A673 (cell line): ENCODE results near the gene ERCC6. TPM values are rescaled to one million over a fixed set of nuclear protein-coding genes. Genes with fewer than 3 reads are reported as not detected.

ENCODE experiments used
- BruUV-seq: library from RNA; stranded (reverse); fragments of 400-500 nt; replicated peaks from 2 replicates; lab custom pipeline; 2021; lab: Mats Ljungman, UMichigan
- CTCF ChIA-PET: fragments of 300-600 bp; sonication (Branson Sonifier 250); formaldehyde crosslinking; loops from one replicate; lab custom pipeline; 2022; ENCODE audit warnings: antibody characterized with exemption; lab: Charles Lee
- POLR2A ChIA-PET: fragments of 300-600 bp; sonication (Branson Sonifier 250); formaldehyde crosslinking; loops from one replicate; lab custom pipeline; 2022; ENCODE audit warnings: antibody characterized with exemption; ENCODE audit not compliant: low non-redundant PET; lab: Charles Lee
- DNase-seq: peaks from one replicate; pipeline ENCODE4 v3.0.0-alpha.2; 2015; ENCODE audit warnings: low spot score
- H3K27ac ChIP-seq: fragments of 200-600 bp; sonication (generic); 2 replicates; pipeline ENCODE4 v1.5.1; 2016; ENCODE audit warnings: mixed run types, low read depth, mild to moderate bottlenecking, mixed read lengths, antibody characterized with exemption, low read length; ENCODE audit not compliant: poor library complexity, severe bottlenecking
- H3K27me3 ChIP-seq: fragments of 200-600 bp; sonication (generic); replicated peaks from 2 replicates; pipeline ENCODE4 v1.6.1; 2017; ENCODE audit warnings: mixed run types, low read depth, mild to moderate bottlenecking, mixed read lengths, antibody characterized with exemption, low read length; ENCODE audit not compliant: insufficient read depth, poor library complexity
- H3K36me3 ChIP-seq: fragments of 200-600 bp; sonication (generic); 2 replicates; pipeline ENCODE4 v1.6.1; 2016; ENCODE audit warnings: mixed run types, mild to moderate bottlenecking, mixed read lengths, antibody characterized with exemption, low read length; ENCODE audit not compliant: insufficient read depth, poor library complexity, severe bottlenecking
- H3K4me1 ChIP-seq: fragments of 200-600 bp; sonication (generic); 2 replicates; pipeline ENCODE4 v1.6.1; 2017; ENCODE audit warnings: mixed run types, mild to moderate bottlenecking, mixed read lengths, antibody characterized with exemption, low read length; ENCODE audit not compliant: insufficient read depth, poor library complexity, severe bottlenecking
- H3K4me3 ChIP-seq: fragments of 200-600 bp; sonication (generic); 2 replicates; pipeline ENCODE4 v1.5.1; 2016; ENCODE audit warnings: low read depth, mixed run types, mild to moderate bottlenecking, mixed read lengths, low read length; ENCODE audit not compliant: poor library complexity, severe bottlenecking
- H3K9me3 ChIP-seq: fragments of 200-600 bp; sonication (generic); 2 replicates; pipeline ENCODE4 v1.6.1; 2016; ENCODE audit warnings: mixed run types, low read depth, mild to moderate bottlenecking, mixed read lengths, antibody characterized with exemption, low read length; ENCODE audit not compliant: poor library complexity, severe bottlenecking
- EZH2 ChIP-seq: fragments of 200-600 bp; sonication (generic); IDR thresholded peaks from 2 replicates; pipeline ENCODE4 v1.6.1; 2017; ENCODE audit warnings: borderline replicate concordance, low read depth, mild to moderate bottlenecking, mixed read lengths, antibody characterized with exemption, low read length; ENCODE audit not compliant: poor library complexity, severe bottlenecking
- intact Hi-C: fragments of 100-400 bp; cut with micrococcal nuclease; formaldehyde crosslinking; loops from one replicate; pipeline ENCODE4 v1.10.0; 2022; ENCODE audit not compliant: unreplicated experiment
- total RNA-seq: library from RNA; stranded (reverse); gene quantifications from 2 replicates; pipeline ENCODE4 v1.2.3, GENCODE V29; 2021
- TF ChIP-seq, protein P1 (sequence below): fragments of 300-800, 200-600 bp; sonication (generic); conservative IDR thresholded peaks from 2 replicates; pipeline ENCODE4 v1.5.1; 2017; ENCODE audit warnings: low read depth, mild to moderate bottlenecking, antibody characterized with exemption, low read length, moderate library complexity, mixed read lengths

Gene ERCC6
- total RNA-seq, 1 experiment from 2014 or later = 11.0 TPM

DNA sequence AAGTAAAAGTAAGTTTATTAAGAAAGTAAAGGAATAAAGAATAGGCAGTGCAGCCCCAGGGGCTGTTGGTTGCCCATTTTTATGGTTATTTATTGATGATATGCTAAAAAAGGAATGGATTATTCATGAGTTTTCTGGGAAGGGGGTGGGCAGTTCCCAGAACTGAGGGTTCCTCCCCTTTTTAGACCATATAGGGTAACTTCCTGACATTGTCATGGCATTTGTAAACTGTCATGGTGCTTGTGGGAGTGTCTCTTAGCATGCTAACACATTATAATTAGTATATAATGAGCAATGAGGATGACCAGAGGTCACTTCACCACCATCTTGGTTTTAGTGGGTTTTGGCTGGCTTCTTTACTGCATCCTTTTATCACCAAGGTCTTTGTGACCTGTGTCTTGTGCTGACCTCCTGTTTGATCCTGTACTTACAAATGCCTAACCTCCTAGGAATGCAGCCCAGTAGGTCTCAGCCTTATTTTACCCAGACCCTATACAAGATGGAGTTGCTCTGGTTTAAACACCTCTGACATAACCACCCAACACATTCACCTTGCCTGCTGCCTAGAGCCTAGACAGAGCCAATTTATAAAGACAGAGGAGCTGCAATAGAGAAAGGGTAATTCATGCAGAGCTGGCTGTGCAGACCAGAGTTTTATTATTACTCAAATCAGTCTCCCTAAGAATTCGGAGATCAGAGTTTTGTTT is 10.9 kb upstream of the ERCC6 start:
- no peak for DNase-seq
- no peaks in the 10 kb centered on the region for H3K36me3 ChIP-seq
- no TSS peak for BruUV-seq
- H3K4me1 ChIP-seq = no peaks in the 10 kb centered on the region
- H3K9me3 ChIP-seq = no peaks in the 10 kb centered on the region
- H3K27me3 ChIP-seq = peaks cover 5% of the 10 kb centered on the region
- ChIA-PET CTCF (no interaction called here), POLR2A (no interaction called here)
- no peak overlapping the region for H3K27ac ChIP-seq
- TF ChIP-seq EZH2 = no peak
- TF ChIP-seq, protein P1, sequence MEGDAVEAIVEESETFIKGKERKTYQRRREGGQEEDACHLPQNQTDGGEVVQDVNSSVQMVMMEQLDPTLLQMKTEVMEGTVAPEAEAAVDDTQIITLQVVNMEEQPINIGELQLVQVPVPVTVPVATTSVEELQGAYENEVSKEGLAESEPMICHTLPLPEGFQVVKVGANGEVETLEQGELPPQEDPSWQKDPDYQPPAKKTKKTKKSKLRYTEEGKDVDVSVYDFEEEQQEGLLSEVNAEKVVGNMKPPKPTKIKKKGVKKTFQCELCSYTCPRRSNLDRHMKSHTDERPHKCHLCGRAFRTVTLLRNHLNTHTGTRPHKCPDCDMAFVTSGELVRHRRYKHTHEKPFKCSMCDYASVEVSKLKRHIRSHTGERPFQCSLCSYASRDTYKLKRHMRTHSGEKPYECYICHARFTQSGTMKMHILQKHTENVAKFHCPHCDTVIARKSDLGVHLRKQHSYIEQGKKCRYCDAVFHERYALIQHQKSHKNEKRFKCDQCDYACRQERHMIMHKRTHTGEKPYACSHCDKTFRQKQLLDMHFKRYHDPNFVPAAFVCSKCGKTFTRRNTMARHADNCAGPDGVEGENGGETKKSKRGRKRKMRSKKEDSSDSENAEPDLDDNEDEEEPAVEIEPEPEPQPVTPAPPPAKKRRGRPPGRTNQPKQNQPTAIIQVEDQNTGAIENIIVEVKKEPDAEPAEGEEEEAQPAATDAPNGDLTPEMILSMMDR = no peak
- no peak overlapping the region for H3K4me3 ChIP-seq
- intact Hi-C loops = no loop called here

DNA sequence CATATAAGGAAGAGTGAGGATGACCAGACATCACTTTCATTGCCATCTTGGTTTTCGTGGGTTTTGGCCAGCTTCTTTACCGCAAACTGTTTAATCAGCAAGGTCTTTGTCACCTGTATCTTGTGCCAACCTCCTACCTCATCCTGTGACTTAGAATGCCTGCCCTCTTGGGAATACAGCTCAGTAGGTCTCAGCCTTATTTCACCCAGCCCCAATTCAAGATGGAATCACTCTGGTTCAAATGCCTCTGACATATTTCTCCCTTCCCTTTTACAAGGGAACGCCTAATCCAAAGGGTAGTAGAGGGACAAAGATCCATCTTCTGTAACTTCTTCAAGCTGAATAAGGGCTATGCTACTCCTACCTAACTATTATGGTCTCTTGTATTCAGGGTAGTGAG is 4.7 kb upstream of the ERCC6 start:
- no peak overlapping the region for H3K4me3 ChIP-seq
- TF ChIP-seq, protein P1 = no peak
- TF ChIP-seq EZH2 = no peak
- no peaks in the 10 kb centered on the region for H3K9me3 ChIP-seq
- DNase-seq = no peak
- no TSS peak for BruUV-seq
- intact Hi-C loops = no loop called here
- no peaks in the 10 kb centered on the region for H3K4me1 ChIP-seq
- ChIA-PET CTCF (no interaction called here), POLR2A (no interaction called here)
- peaks cover 6% of the 10 kb centered on the region for H3K27me3 ChIP-seq
- no peaks in the 10 kb centered on the region for H3K36me3 ChIP-seq
- no peak overlapping the region for H3K27ac ChIP-seq

DNA sequence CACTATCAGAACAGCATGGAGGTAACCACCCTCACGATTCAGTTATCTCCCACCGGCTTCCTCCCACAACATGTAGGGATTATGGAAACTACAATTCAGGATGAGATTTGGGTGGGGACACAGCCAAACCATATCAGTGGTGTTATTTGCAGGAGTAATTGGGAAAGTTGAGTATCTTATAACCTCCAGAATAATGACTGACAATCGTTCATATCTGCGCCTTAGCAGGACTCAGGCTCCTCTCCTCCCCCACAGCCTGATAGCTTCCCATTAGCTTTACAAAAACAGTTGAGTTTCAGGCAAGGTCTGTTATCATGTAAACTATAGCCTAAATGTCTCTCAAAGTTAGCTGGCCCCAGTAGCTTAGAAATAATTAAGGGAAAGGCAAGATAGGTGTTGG is 3.4 kb upstream of the ERCC6 start:
- Histone ChIP-seq H3K27ac (no peak overlapping the region), H3K27me3 (peaks cover 6% of the 10 kb centered on the region), H3K4me1 (no peaks in the 10 kb centered on the region), H3K4me3 (no peak overlapping the region), H3K9me3 (no peaks in the 10 kb centered on the region), H3K36me3 (no peaks in the 10 kb centered on the region)
- BruUV-seq = no TSS peak
- TF ChIP-seq, protein P1 = no peak
- no peak for TF ChIP-seq EZH2
- CTCF ChIA-PET = no interaction called here
- no peak for DNase-seq
- POLR2A ChIA-PET = interaction anchor here (0.9 kb wide), 1 partner anchor 1271 kb away, joined by 3 read pairs; no protein-coding TSS in a partner anchor
- intact Hi-C loops = no loop called here
